IPS-18c (cell line): Measurements from ENCODE around the gene LY6G5C.
"Not testable (repeated sequence)": the region's sequence is repeated elsewhere in the genome, so short reads cannot be mapped to it uniquely, and the experiment has no call there.

Experiments
- H3K4me3 ChIP-seq: 2 replicates; pipeline ENCODE4 v1.7.0; 2013; ENCODE audit warnings: low read depth, mild to moderate bottlenecking, low read length, moderate library complexity; ENCODE audit not compliant: insufficient read depth
- H3K9me3 ChIP-seq: one replicate; pipeline ENCODE4 v1.6.1; 2013; ENCODE audit warnings: mild to moderate bottlenecking, low read length, moderate library complexity; ENCODE audit not compliant: control insufficient read depth, insufficient read depth

The LY6G5C gene

GRCh38 chr6:31718265-31718664, 37.4 kb upstream of the LY6G5C start:
- Histone ChIP-seq H3K9me3 (no peaks in the 10 kb centered on the region), H3K4me3 (no peak overlapping the region)

- Histone ChIP-seq H3K9me3 (no peaks in the 10 kb centered on the region), H3K4me3 (no peak overlapping the region)
Observed at GRCh38 chr6:31717499-31718222, 36.8 kb upstream of the LY6G5C start.

- Histone ChIP-seq H3K4me3 (no peak within 1 kb of the TSS), H3K9me3 (no peaks in the 10 kb centered on the region)
Observed at GRCh38 chr6:31715022-31715958, 34.4 kb upstream of the LY6G5C start, which contains the start of gene LY6G6D. TSS of gene LY6G6D (plus strand) at chr6:31715348. CDS start at chr6:31715356, 8 bp downstream.

GRCh38 chr6:31713991-31714684, 33.3 kb upstream of the LY6G5C start:
- no peaks in the 10 kb centered on the region for H3K9me3 ChIP-seq
- no peak overlapping the region for H3K4me3 ChIP-seq

GRCh38 chr6:31713465-31713864, 32.6 kb upstream of the LY6G5C start:
- H3K4me3 ChIP-seq, result no peak overlapping the region
- no peaks in the 10 kb centered on the region for H3K9me3 ChIP-seq

GRCh38 chr6:31712296-31712695, 31.4 kb upstream of the LY6G5C start:
- Histone ChIP-seq H3K9me3 (no peaks in the 10 kb centered on the region), H3K4me3 (no peak overlapping the region)

GRCh38 chr6:31711233-31711632, 30.4 kb upstream of the LY6G5C start:
- Histone ChIP-seq H3K9me3 (no peaks in the 10 kb centered on the region), H3K4me3 (no peak overlapping the region)

GRCh38 chr6:31710523-31711219, 29.8 kb upstream of the LY6G5C start:
- Histone ChIP-seq H3K9me3 (no peaks in the 10 kb centered on the region), H3K4me3 (no peak overlapping the region)

GRCh38 chr6:31709157-31709556, 28.3 kb upstream of the LY6G5C start:
- H3K9me3 ChIP-seq, result not testable (repeated sequence)

GRCh38 chr6:31708224-31708623, 27.4 kb upstream of the LY6G5C start:
- no peak overlapping the region for H3K4me3 ChIP-seq
- H3K9me3 ChIP-seq, result no peaks in the 10 kb centered on the region

More at GRCh38 chr6:31709157-31709556, 28.3 kb upstream of the LY6G5C start:
- H3K4me3 ChIP-seq, result not testable (repeated sequence)

- Histone ChIP-seq H3K4me3 (no peak overlapping the region), H3K9me3 (no peaks in the 10 kb centered on the region)
Observed at GRCh38 chr6:31707701-31708100, 26.8 kb upstream of the LY6G5C start.

GRCh38 chr6:31706599-31706998, 25.7 kb upstream of the LY6G5C start, which contains the start of gene LY6G6F:
TSS of gene LY6G6F (plus strand) at chr6:31706866. CDS start at chr6:31706907, 41 bp downstream.
- Histone ChIP-seq H3K9me3 (no peaks in the 10 kb centered on the region), H3K4me3 (no peak within 1 kb of the TSS)

GRCh38 chr6:31705931-31706330, 25.1 kb upstream of the LY6G5C start:
- Histone ChIP-seq H3K9me3 (no peaks in the 10 kb centered on the region), H3K4me3 (no peak overlapping the region)

GRCh38 chr6:31702819-31703716, 22.2 kb upstream of the LY6G5C start, which contains the start of gene ABHD16A:
TSS of gene ABHD16A (minus strand) at chr6:31703324. CDS start at chr6:31703281, 43 bp downstream.
- Histone ChIP-seq H3K9me3 (no peaks in the 10 kb centered on the region), H3K4me3 (peak within 1 kb of the TSS; percentile 92)

- Histone ChIP-seq H3K4me3 (peak overlapping the region; percentile 92), H3K9me3 (no peaks in the 10 kb centered on the region)
Observed at GRCh38 chr6:31702405-31702818, 21.5 kb upstream of the LY6G5C start.
